A673 (cell line): Measurements from ENCODE around the gene HPN. TPM values are rescaled to one million over a fixed set of nuclear protein-coding genes. Genes with fewer than 3 reads are reported as not detected.
A peak's percentile ranks its signal among the peaks of the same experiment; 100 is the strongest.
"Not testable (repeated sequence)": the region's sequence is repeated elsewhere in the genome, so short reads cannot be mapped to it uniquely, and the experiment has no call there.

ENCODE experiments used
- Bru-seq: library from RNA; stranded (reverse); fragments of 400-500 nt; gene quantifications from one replicate; lab custom pipeline; 2021; lab: Mats Ljungman, UMichigan
- BruChase-seq, 2 experiments: library from RNA; stranded (reverse); fragments of 400-500 nt; gene quantifications; one replicate each; lab custom pipeline; 2021; lab: Mats Ljungman, UMichigan
- BruUV-seq: library from RNA; stranded (reverse); fragments of 400-500 nt; replicated peaks from 2 replicates; lab custom pipeline; 2021; lab: Mats Ljungman, UMichigan
- CTCF ChIA-PET: fragments of 300-600 bp; sonication (Branson Sonifier 250); formaldehyde crosslinking; loops from one replicate; lab custom pipeline; 2022; ENCODE audit warnings: antibody characterized with exemption; lab: Charles Lee
- POLR2A ChIA-PET: fragments of 300-600 bp; sonication (Branson Sonifier 250); formaldehyde crosslinking; loops from one replicate; lab custom pipeline; 2022; ENCODE audit warnings: antibody characterized with exemption; ENCODE audit not compliant: low non-redundant PET; lab: Charles Lee
- DNase-seq: peaks from one replicate; pipeline ENCODE4 v3.0.0-alpha.2; 2015; ENCODE audit warnings: low spot score
- H3K27ac ChIP-seq: fragments of 200-600 bp; sonication (generic); 2 replicates; pipeline ENCODE4 v1.5.1; 2016; ENCODE audit warnings: mixed run types, low read depth, mild to moderate bottlenecking, mixed read lengths, antibody characterized with exemption, low read length; ENCODE audit not compliant: poor library complexity, severe bottlenecking
- H3K27me3 ChIP-seq: fragments of 200-600 bp; sonication (generic); replicated peaks from 2 replicates; pipeline ENCODE4 v1.6.1; 2017; ENCODE audit warnings: mixed run types, low read depth, mild to moderate bottlenecking, mixed read lengths, antibody characterized with exemption, low read length; ENCODE audit not compliant: insufficient read depth, poor library complexity
- H3K36me3 ChIP-seq: fragments of 200-600 bp; sonication (generic); 2 replicates; pipeline ENCODE4 v1.6.1; 2016; ENCODE audit warnings: mixed run types, mild to moderate bottlenecking, mixed read lengths, antibody characterized with exemption, low read length; ENCODE audit not compliant: insufficient read depth, poor library complexity, severe bottlenecking
- H3K4me1 ChIP-seq: fragments of 200-600 bp; sonication (generic); 2 replicates; pipeline ENCODE4 v1.6.1; 2017; ENCODE audit warnings: mixed run types, mild to moderate bottlenecking, mixed read lengths, antibody characterized with exemption, low read length; ENCODE audit not compliant: insufficient read depth, poor library complexity, severe bottlenecking
- H3K4me3 ChIP-seq: fragments of 200-600 bp; sonication (generic); 2 replicates; pipeline ENCODE4 v1.5.1; 2016; ENCODE audit warnings: low read depth, mixed run types, mild to moderate bottlenecking, mixed read lengths, low read length; ENCODE audit not compliant: poor library complexity, severe bottlenecking
- H3K9me3 ChIP-seq: fragments of 200-600 bp; sonication (generic); 2 replicates; pipeline ENCODE4 v1.6.1; 2016; ENCODE audit warnings: mixed run types, low read depth, mild to moderate bottlenecking, mixed read lengths, antibody characterized with exemption, low read length; ENCODE audit not compliant: poor library complexity, severe bottlenecking
- CTCF ChIP-seq: fragments of 300-800, 200-600 bp; sonication (generic); conservative IDR thresholded peaks from 2 replicates; pipeline ENCODE4 v1.5.1; 2017; ENCODE audit warnings: low read depth, mild to moderate bottlenecking, antibody characterized with exemption, low read length, moderate library complexity, mixed read lengths
- EZH2 ChIP-seq: fragments of 200-600 bp; sonication (generic); IDR thresholded peaks from 2 replicates; pipeline ENCODE4 v1.6.1; 2017; ENCODE audit warnings: borderline replicate concordance, low read depth, mild to moderate bottlenecking, mixed read lengths, antibody characterized with exemption, low read length; ENCODE audit not compliant: poor library complexity, severe bottlenecking
- intact Hi-C: fragments of 100-400 bp; cut with micrococcal nuclease; formaldehyde crosslinking; loops from one replicate; pipeline ENCODE4 v1.10.0; 2022; ENCODE audit not compliant: unreplicated experiment
- long read RNA-seq: library from polyadenylated mRNA; stranded (forward); transcript quantifications from one replicate; pipeline ENCODE4 v2.0.0, GENCODE V29; 2022
- total RNA-seq: library from RNA; stranded (reverse); gene quantifications from 2 replicates; pipeline ENCODE4 v1.2.3, GENCODE V29; 2021

Gene HPN
- total RNA-seq (not detected in 2 replicates), Bru-seq, nascent RNA (percentile 3 among the genes with signal in this experiment), BruChase-seq, experiment 1, labeled RNA remaining after a 2-hour chase (percentile 6 among the genes with signal in this experiment), BruChase-seq, experiment 2, labeled RNA remaining after a 6-hour chase (not detected)
- long read RNA-seq: 0 reads

- no peaks in the 10 kb centered on the region for H3K36me3 ChIP-seq
- H3K9me3 ChIP-seq: no peaks in the 10 kb centered on the region
- TF ChIP-seq CTCF (no peak), EZH2 (no peak)
- DNase-seq: no peak
- no peak within 1 kb of the TSS for H3K27ac ChIP-seq
- ChIA-PET CTCF (no interaction called here), POLR2A (no interaction called here)
- H3K4me1 ChIP-seq: no peaks in the 10 kb centered on the region
- BruUV-seq: no TSS peak
- intact Hi-C loops: no loop called here
- H3K27me3 ChIP-seq: no peaks in the 10 kb centered on the region
- no peak within 1 kb of the TSS for H3K4me3 ChIP-seq
Observed at GRCh38 chr19:35041548-35042055, at the start of gene HPN. Gene HPN, plus strand, starts transcription at chr19:35041721. Its CDS starts 786 bp downstream, at chr19:35042507.

DNA sequence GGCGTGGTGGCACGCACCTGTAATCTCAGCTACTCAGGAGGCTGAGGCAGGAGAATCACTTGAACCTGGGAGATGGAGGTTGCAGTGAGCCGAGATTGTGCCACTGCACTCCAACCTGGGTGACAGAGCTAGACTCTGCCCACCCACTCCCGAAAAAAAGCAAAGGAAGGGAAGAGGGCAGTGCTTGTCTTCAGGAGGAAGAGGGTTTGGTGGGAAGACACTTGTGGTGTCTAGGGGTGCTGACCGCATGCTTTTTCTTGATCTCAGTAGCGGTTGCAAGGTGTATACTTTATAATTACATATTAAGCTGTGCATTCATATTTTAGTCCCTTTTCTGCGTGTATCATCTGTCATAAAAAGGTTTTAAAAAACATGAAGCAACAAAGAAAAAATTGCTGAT is 48.9 kb upstream of the HPN start:
- POLR2A ChIA-PET, H3K36me3 ChIP-seq, BruUV-seq, H3K27ac ChIP-seq, H3K27me3 ChIP-seq, H3K4me1 ChIP-seq, intact Hi-C loops, DNase-seq, H3K4me3 ChIP-seq, H3K9me3 ChIP-seq, CTCF ChIA-PET: not testable (repeated sequence)

DNA sequence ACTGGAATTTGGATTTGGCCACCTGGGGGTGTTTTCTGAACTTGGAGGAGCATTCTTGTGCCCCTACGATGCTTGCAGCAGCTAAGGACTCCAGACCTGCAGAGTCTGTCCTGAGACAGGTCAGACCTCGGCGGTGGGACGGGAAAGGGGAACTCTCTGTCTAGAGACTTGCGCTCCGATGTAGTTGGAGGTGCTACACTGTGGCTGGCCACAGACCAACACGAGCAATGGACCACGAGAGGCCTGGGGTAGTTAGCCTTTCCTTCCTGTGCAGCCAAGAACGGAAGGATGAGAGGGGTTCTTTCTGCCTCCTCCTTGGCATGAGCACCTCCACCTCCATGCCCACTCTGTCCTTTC is 47.3 kb upstream of the HPN start:
- Histone ChIP-seq H3K36me3 (no peaks in the 10 kb centered on the region), H3K4me1 (peaks cover 2% of the 10 kb centered on the region), H3K27ac (no peak overlapping the region), H3K27me3 (no peaks in the 10 kb centered on the region), H3K9me3 (no peaks in the 10 kb centered on the region), H3K4me3 (no peak overlapping the region)
- ChIA-PET POLR2A (no interaction called here), CTCF (no interaction called here)
- TF ChIP-seq EZH2 (no peak), CTCF (no peak)
- BruUV-seq: no TSS peak
- no peak for DNase-seq
- intact Hi-C loops: no loop called here
